OCI-LY1 (cell line): ENCODE results near the gene POLR3E.

Source experiments
- H2AFZ ChIP-seq: fragments of 200-600 bp; sonication (generic), shearing (Covaris generic); 2 replicates; pipeline ENCODE4 v1.6.0; 2014; ENCODE audit warnings: antibody characterized with exemption, mild to moderate bottlenecking, low read length
- H3F3A ChIP-seq: fragments of 200-600 bp; sonication (generic), shearing (Covaris generic); 2 replicates; pipeline ENCODE4 v1.6.0; 2014; ENCODE audit warnings: mild to moderate bottlenecking, antibody characterized with exemption, low read length, moderate library complexity; ENCODE audit not compliant: insufficient read depth
- H3K27ac ChIP-seq: fragments of 200-600 bp; sonication (generic); 2 replicates; pipeline ENCODE4 v1.5.1; 2014; ENCODE audit warnings: low read length, mixed run types, mild to moderate bottlenecking, low read depth; ENCODE audit not compliant: poor library complexity, severe bottlenecking
- H3K27me3 ChIP-seq: fragments of 200-600 bp; sonication (generic); 2 replicates; pipeline ENCODE4 v1.6.0; 2014; ENCODE audit warnings: antibody characterized with exemption, mild to moderate bottlenecking, low read length, moderate library complexity; ENCODE audit not compliant: insufficient read depth
- H3K36me3 ChIP-seq: fragments of 200-600 bp; sonication (generic); 2 replicates; pipeline ENCODE4 v1.6.1; 2014; ENCODE audit warnings: mild to moderate bottlenecking, antibody characterized with exemption, low read length, moderate library complexity, mixed read lengths; ENCODE audit not compliant: insufficient read depth
- H3K4me1 ChIP-seq: fragments of 200-600 bp; sonication (generic); 2 replicates; pipeline ENCODE4 v1.5.1; 2014; ENCODE audit warnings: mild to moderate bottlenecking, low read length, moderate library complexity; ENCODE audit not compliant: insufficient read depth, severe bottlenecking
- H3K4me2 ChIP-seq: fragments of 200-600 bp; sonication (generic), shearing (Covaris generic); 2 replicates; pipeline ENCODE4 v1.6.1; 2014; ENCODE audit warnings: low read length
- H3K4me3 ChIP-seq: fragments of 200-600 bp; sonication (generic); 2 replicates; pipeline ENCODE4 v1.5.1; 2014; ENCODE audit warnings: low read length, low read depth, mild to moderate bottlenecking, mixed read lengths; ENCODE audit not compliant: poor library complexity, severe bottlenecking
- H3K79me2 ChIP-seq: fragments of 200-600 bp; shearing (Covaris generic); 2 replicates; pipeline ENCODE4 v1.6.1; 2016; ENCODE audit warnings: mixed run types, low read length, mixed read lengths; ENCODE audit not compliant: insufficient read depth
- H3K9ac ChIP-seq: fragments of 200-600 bp; sonication (generic), shearing (Covaris generic); 2 replicates; pipeline ENCODE4 v1.6.1; 2014; ENCODE audit warnings: mild to moderate bottlenecking, low read length, mixed read lengths
- H3K9me2 ChIP-seq: fragments of 200-600 bp; sonication (generic), shearing (Covaris generic); 2 replicates; pipeline ENCODE4 v1.6.1; 2014; ENCODE audit warnings: low read depth, mild to moderate bottlenecking, low read length, mixed read lengths
- H3K9me3 ChIP-seq: fragments of 200-600 bp; shearing (Covaris generic); 2 replicates; pipeline ENCODE4 v1.6.1; 2014; ENCODE audit warnings: low read length, mixed read lengths
- H4K20me1 ChIP-seq: fragments of 200-600 bp; sonication (generic), shearing (Covaris generic); 2 replicates; pipeline ENCODE4 v1.6.0; 2016; ENCODE audit warnings: mild to moderate bottlenecking, low read length; ENCODE audit not compliant: insufficient read depth
- EZH2 ChIP-seq: fragments of 200-600 bp; sonication (generic), shearing (Covaris generic); IDR thresholded peaks from 2 replicates; pipeline ENCODE4 v1.8.0; 2017; ENCODE audit warnings: borderline replicate concordance, mixed run types, mild to moderate bottlenecking, antibody characterized with exemption, low read length, moderate library complexity, mixed read lengths
- TF ChIP-seq, protein P1 (sequence below): fragments of 200-600 bp; sonication (generic), shearing (Covaris generic); IDR thresholded peaks from 2 replicates; pipeline ENCODE4 v1.5.1; 2017; ENCODE audit warnings: mild to moderate bottlenecking, antibody characterized with exemption, low read length, moderate library complexity, mixed read lengths

The POLR3E gene

DNA sequence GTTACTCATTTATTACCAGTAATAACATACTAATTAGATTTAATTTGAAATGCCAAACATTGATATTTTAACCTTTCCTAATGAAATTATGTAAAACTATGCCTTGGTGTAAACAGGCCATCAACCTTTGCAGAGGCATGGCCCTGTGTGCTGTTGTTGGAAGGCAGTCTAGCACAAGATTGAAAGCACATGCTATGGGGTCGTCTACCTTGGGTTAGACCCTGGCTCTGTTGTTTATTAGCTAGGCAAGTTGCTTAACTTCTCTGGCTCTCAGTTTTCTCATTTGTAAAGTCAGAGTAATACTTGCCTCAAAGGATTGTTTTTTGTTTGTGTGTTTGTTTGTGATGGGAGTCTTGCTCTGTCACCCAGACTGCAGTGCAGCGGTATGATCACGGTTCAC, 86.6 kb downstream of the POLR3E start:
- H3K27ac ChIP-seq = no peak overlapping the region
- no peaks in the 10 kb centered on the region for H3K9me2 ChIP-seq
- H4K20me1 ChIP-seq = no peaks in the 10 kb centered on the region
- H2AFZ ChIP-seq = no peak overlapping the region
- H3K4me1 ChIP-seq = peaks cover 3% of the 10 kb centered on the region
- H3F3A ChIP-seq = no peaks in the 10 kb centered on the region
- H3K36me3 ChIP-seq = no peaks in the 10 kb centered on the region
- TF ChIP-seq, protein P1, sequence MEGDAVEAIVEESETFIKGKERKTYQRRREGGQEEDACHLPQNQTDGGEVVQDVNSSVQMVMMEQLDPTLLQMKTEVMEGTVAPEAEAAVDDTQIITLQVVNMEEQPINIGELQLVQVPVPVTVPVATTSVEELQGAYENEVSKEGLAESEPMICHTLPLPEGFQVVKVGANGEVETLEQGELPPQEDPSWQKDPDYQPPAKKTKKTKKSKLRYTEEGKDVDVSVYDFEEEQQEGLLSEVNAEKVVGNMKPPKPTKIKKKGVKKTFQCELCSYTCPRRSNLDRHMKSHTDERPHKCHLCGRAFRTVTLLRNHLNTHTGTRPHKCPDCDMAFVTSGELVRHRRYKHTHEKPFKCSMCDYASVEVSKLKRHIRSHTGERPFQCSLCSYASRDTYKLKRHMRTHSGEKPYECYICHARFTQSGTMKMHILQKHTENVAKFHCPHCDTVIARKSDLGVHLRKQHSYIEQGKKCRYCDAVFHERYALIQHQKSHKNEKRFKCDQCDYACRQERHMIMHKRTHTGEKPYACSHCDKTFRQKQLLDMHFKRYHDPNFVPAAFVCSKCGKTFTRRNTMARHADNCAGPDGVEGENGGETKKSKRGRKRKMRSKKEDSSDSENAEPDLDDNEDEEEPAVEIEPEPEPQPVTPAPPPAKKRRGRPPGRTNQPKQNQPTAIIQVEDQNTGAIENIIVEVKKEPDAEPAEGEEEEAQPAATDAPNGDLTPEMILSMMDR = no peak
- no peak for TF ChIP-seq EZH2
- H3K79me2 ChIP-seq = no peaks in the 10 kb centered on the region
- H3K9ac ChIP-seq = no peak overlapping the region
- no peaks in the 10 kb centered on the region for H3K27me3 ChIP-seq
- no peak overlapping the region for H3K4me2 ChIP-seq
- no peaks in the 10 kb centered on the region for H3K9me3 ChIP-seq
- H3K4me3 ChIP-seq = no peak overlapping the region
